A673 (cell line): ENCODE results near the gene MGAT5. TPM values are rescaled to one million over a fixed set of nuclear protein-coding genes. Genes with fewer than 3 reads are reported as not detected.

Experiments
- BruUV-seq: library from RNA; stranded (reverse); fragments of 400-500 nt; replicated peaks from 2 replicates; lab custom pipeline; 2021; lab: Mats Ljungman, UMichigan
- CTCF ChIA-PET: fragments of 300-600 bp; sonication (Branson Sonifier 250); formaldehyde crosslinking; loops from one replicate; lab custom pipeline; 2022; ENCODE audit warnings: antibody characterized with exemption; lab: Charles Lee
- POLR2A ChIA-PET: fragments of 300-600 bp; sonication (Branson Sonifier 250); formaldehyde crosslinking; loops from one replicate; lab custom pipeline; 2022; ENCODE audit warnings: antibody characterized with exemption; ENCODE audit not compliant: low non-redundant PET; lab: Charles Lee
- DNase-seq: peaks from one replicate; pipeline ENCODE4 v3.0.0-alpha.2; 2015; ENCODE audit warnings: low spot score
- H3K27ac ChIP-seq: fragments of 200-600 bp; sonication (generic); 2 replicates; pipeline ENCODE4 v1.5.1; 2016; ENCODE audit warnings: mixed run types, low read depth, mild to moderate bottlenecking, mixed read lengths, antibody characterized with exemption, low read length; ENCODE audit not compliant: poor library complexity, severe bottlenecking
- H3K27me3 ChIP-seq: fragments of 200-600 bp; sonication (generic); replicated peaks from 2 replicates; pipeline ENCODE4 v1.6.1; 2017; ENCODE audit warnings: mixed run types, low read depth, mild to moderate bottlenecking, mixed read lengths, antibody characterized with exemption, low read length; ENCODE audit not compliant: insufficient read depth, poor library complexity
- H3K36me3 ChIP-seq: fragments of 200-600 bp; sonication (generic); 2 replicates; pipeline ENCODE4 v1.6.1; 2016; ENCODE audit warnings: mixed run types, mild to moderate bottlenecking, mixed read lengths, antibody characterized with exemption, low read length; ENCODE audit not compliant: insufficient read depth, poor library complexity, severe bottlenecking
- H3K4me1 ChIP-seq: fragments of 200-600 bp; sonication (generic); 2 replicates; pipeline ENCODE4 v1.6.1; 2017; ENCODE audit warnings: mixed run types, mild to moderate bottlenecking, mixed read lengths, antibody characterized with exemption, low read length; ENCODE audit not compliant: insufficient read depth, poor library complexity, severe bottlenecking
- H3K4me3 ChIP-seq: fragments of 200-600 bp; sonication (generic); 2 replicates; pipeline ENCODE4 v1.5.1; 2016; ENCODE audit warnings: low read depth, mixed run types, mild to moderate bottlenecking, mixed read lengths, low read length; ENCODE audit not compliant: poor library complexity, severe bottlenecking
- H3K9me3 ChIP-seq: fragments of 200-600 bp; sonication (generic); 2 replicates; pipeline ENCODE4 v1.6.1; 2016; ENCODE audit warnings: mixed run types, low read depth, mild to moderate bottlenecking, mixed read lengths, antibody characterized with exemption, low read length; ENCODE audit not compliant: poor library complexity, severe bottlenecking
- EZH2 ChIP-seq: fragments of 200-600 bp; sonication (generic); IDR thresholded peaks from 2 replicates; pipeline ENCODE4 v1.6.1; 2017; ENCODE audit warnings: borderline replicate concordance, low read depth, mild to moderate bottlenecking, mixed read lengths, antibody characterized with exemption, low read length; ENCODE audit not compliant: poor library complexity, severe bottlenecking
- intact Hi-C: fragments of 100-400 bp; cut with micrococcal nuclease; formaldehyde crosslinking; loops from one replicate; pipeline ENCODE4 v1.10.0; 2022; ENCODE audit not compliant: unreplicated experiment
- total RNA-seq: library from RNA; stranded (reverse); gene quantifications from 2 replicates; pipeline ENCODE4 v1.2.3, GENCODE V29; 2021
- TF ChIP-seq, protein P1 (sequence below): fragments of 300-800, 200-600 bp; sonication (generic); conservative IDR thresholded peaks from 2 replicates; pipeline ENCODE4 v1.5.1; 2017; ENCODE audit warnings: low read depth, mild to moderate bottlenecking, antibody characterized with exemption, low read length, moderate library complexity, mixed read lengths

MGAT5 gene
- total RNA-seq, 1 experiment from 2014 or later: 11.0 TPM

- Histone ChIP-seq H3K27me3 (no peaks in the 10 kb centered on the region), H3K4me3 (no peak overlapping the region), H3K27ac (no peak overlapping the region), H3K36me3 (no peaks in the 10 kb centered on the region), H3K4me1 (no peaks in the 10 kb centered on the region), H3K9me3 (no peaks in the 10 kb centered on the region)
- no TSS peak for BruUV-seq
- DNase-seq: no peak
- intact Hi-C loops: no loop called here
- ChIA-PET CTCF (no interaction called here), POLR2A (no interaction called here)
- TF ChIP-seq EZH2: no peak
- TF ChIP-seq, protein P1, sequence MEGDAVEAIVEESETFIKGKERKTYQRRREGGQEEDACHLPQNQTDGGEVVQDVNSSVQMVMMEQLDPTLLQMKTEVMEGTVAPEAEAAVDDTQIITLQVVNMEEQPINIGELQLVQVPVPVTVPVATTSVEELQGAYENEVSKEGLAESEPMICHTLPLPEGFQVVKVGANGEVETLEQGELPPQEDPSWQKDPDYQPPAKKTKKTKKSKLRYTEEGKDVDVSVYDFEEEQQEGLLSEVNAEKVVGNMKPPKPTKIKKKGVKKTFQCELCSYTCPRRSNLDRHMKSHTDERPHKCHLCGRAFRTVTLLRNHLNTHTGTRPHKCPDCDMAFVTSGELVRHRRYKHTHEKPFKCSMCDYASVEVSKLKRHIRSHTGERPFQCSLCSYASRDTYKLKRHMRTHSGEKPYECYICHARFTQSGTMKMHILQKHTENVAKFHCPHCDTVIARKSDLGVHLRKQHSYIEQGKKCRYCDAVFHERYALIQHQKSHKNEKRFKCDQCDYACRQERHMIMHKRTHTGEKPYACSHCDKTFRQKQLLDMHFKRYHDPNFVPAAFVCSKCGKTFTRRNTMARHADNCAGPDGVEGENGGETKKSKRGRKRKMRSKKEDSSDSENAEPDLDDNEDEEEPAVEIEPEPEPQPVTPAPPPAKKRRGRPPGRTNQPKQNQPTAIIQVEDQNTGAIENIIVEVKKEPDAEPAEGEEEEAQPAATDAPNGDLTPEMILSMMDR: no peak
Observed at GRCh38 chr2:134344954-134345697, 91.3 kb downstream of the MGAT5 start.

DNA sequence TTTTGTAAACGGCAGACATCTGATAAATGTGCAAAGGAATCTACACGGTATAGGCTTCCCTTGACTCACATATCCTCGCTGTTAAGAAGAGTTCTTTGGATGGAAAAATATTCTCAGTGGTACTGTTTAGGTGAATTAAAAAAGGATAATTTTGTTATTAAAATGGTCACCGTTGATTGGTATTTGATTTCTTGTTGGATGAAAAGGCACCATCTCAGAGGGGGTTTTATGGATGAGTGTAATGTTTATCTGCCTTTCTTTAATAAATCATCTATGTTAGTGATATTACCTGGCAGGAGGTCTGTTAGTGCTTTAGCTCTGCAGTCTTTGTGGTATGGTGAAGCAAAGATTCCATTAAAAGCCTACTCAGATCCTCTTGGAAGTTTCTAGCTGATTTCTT, 92.3 kb downstream of the MGAT5 start:
- H3K36me3 ChIP-seq: no peaks in the 10 kb centered on the region
- H3K4me3 ChIP-seq: no peak overlapping the region
- H3K27me3 ChIP-seq: no peaks in the 10 kb centered on the region
- ChIA-PET POLR2A (no interaction called here), CTCF (no interaction called here)
- no TSS peak for BruUV-seq
- no peak for DNase-seq
- no peaks in the 10 kb centered on the region for H3K9me3 ChIP-seq
- H3K27ac ChIP-seq: no peak overlapping the region
- H3K4me1 ChIP-seq: no peaks in the 10 kb centered on the region
- TF ChIP-seq, protein P1: no peak
- TF ChIP-seq EZH2: no peak
- intact Hi-C loops: no loop called here

GRCh38 chr2:134347756-134348155, 93.9 kb downstream of the MGAT5 start:
- no peak overlapping the region for H3K4me3 ChIP-seq
- POLR2A ChIA-PET: no interaction called here
- H3K27me3 ChIP-seq: no peaks in the 10 kb centered on the region
- no peaks in the 10 kb centered on the region for H3K36me3 ChIP-seq
- no peaks in the 10 kb centered on the region for H3K9me3 ChIP-seq
- CTCF ChIA-PET: no interaction called here
- H3K4me1 ChIP-seq: no peaks in the 10 kb centered on the region
- intact Hi-C loops: no loop called here
- TF ChIP-seq, protein P1: no peak
- no peak for TF ChIP-seq EZH2
- no peak overlapping the region for H3K27ac ChIP-seq
- BruUV-seq: no TSS peak
- DNase-seq: no peak
